ENCODE measurements around the gene TNPO1. TPM values are rescaled to one million over a fixed set of nuclear protein-coding genes. Genes with fewer than 3 reads are reported as not detected.

The TNPO1 gene
- total and polyA plus RNA-seq, 2 of the 13 experiments (the other 11 are each of a cell fraction or from before 2014, with no cell fraction given), result 26.7 to 123 TPM

DNA sequence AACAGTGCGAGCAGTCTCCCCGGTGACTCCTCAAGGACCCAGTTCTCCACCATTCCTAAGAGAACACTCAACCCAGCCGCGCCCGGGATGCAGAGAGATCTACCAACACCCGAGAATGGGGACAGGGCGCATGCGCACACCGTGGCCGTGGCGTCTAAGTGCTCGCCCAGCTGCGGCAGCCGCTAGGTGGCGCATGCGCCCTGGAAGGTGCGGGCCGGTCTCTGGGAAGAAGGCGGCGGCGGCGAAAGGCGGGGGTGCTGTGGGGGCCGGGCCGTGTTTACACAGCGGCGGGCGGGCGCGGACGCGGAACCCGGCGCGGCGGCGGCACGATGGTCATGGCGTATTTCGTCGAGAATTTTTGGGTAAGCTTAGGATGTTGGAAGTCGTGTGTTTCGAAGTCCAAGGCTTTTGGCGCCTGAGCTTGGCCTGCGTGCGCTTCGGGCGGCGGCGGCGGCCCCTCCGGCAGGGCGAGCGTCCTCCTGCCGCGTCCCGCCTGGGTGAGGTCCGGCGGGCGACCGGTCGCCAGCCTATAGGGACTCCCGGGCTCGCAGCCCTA is 139.4 kb downstream of the TNPO1 start, which contains the start of gene FCHO2 (continued):
- TF ChIP-seq, protein P1, sequence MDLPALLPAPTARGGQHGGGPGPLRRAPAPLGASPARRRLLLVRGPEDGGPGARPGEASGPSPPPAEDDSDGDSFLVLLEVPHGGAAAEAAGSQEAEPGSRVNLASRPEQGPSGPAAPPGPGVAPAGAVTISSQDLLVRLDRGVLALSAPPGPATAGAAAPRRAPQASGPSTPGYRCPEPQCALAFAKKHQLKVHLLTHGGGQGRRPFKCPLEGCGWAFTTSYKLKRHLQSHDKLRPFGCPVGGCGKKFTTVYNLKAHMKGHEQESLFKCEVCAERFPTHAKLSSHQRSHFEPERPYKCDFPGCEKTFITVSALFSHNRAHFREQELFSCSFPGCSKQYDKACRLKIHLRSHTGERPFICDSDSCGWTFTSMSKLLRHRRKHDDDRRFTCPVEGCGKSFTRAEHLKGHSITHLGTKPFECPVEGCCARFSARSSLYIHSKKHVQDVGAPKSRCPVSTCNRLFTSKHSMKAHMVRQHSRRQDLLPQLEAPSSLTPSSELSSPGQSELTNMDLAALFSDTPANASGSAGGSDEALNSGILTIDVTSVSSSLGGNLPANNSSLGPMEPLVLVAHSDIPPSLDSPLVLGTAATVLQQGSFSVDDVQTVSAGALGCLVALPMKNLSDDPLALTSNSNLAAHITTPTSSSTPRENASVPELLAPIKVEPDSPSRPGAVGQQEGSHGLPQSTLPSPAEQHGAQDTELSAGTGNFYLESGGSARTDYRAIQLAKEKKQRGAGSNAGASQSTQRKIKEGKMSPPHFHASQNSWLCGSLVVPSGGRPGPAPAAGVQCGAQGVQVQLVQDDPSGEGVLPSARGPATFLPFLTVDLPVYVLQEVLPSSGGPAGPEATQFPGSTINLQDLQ (CRISPR knock-in tag; IDR thresholded peaks at IDR 0.05), result no peak
- peak; percentile 42; the same call in 1 of the 2 replicates for TF ChIP-seq ZBTB7A (CRISPR knock-in tag; IDR thresholded peaks at IDR 0.05)
- TF ChIP-seq, protein P2, sequence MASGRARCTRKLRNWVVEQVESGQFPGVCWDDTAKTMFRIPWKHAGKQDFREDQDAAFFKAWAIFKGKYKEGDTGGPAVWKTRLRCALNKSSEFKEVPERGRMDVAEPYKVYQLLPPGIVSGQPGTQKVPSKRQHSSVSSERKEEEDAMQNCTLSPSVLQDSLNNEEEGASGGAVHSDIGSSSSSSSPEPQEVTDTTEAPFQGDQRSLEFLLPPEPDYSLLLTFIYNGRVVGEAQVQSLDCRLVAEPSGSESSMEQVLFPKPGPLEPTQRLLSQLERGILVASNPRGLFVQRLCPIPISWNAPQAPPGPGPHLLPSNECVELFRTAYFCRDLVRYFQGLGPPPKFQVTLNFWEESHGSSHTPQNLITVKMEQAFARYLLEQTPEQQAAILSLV (CRISPR knock-in tag; IDR thresholded peaks at IDR 0.05; ENCODE audit: borderline replicate concordance), result peak; percentile 86; the same call in 1 of the 2 replicates
- TF ChIP-seq, protein P3, sequence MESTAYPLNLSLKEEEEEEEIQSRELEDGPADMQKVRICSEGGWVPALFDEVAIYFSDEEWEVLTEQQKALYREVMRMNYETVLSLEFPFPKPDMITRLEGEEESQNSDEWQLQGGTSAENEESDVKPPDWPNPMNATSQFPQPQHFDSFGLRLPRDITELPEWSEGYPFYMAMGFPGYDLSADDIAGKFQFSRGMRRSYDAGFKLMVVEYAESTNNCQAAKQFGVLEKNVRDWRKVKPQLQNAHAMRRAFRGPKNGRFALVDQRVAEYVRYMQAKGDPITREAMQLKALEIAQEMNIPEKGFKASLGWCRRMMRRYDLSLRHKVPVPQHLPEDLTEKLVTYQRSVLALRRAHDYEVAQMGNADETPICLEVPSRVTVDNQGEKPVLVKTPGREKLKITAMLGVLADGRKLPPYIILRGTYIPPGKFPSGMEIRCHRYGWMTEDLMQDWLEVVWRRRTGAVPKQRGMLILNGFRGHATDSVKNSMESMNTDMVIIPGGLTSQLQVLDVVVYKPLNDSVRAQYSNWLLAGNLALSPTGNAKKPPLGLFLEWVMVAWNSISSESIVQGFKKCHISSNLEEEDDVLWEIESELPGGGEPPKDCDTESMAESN (CRISPR knock-in tag; conservative IDR thresholded peaks at IDR 0.05), result peak; percentile 91
- TF ChIP-seq NFKB2 (CRISPR knock-in tag; IDR thresholded peaks at IDR 0.05; ENCODE audit: borderline replicate concordance), result peak; percentile 32; the same call in 1 of the 2 replicates
- TF ChIP-seq RORA (CRISPR knock-in tag; IDR thresholded peaks at IDR 0.05), result no peak
- TF ChIP-seq NCOA2 (CRISPR knock-in tag; IDR thresholded peaks at IDR 0.05), result no peak
- peak; percentile 59; the same call in 1 of the 2 replicates for TF ChIP-seq ZNF749 (CRISPR knock-in tag; IDR thresholded peaks at IDR 0.05; ENCODE audit: borderline replicate concordance)
- TF ChIP-seq ARNT2 (CRISPR knock-in tag; IDR thresholded peaks at IDR 0.05; ENCODE audit: low read depth), result peak; percentile 59; the same call in 1 of the 2 replicates
- no peak for TF ChIP-seq EED (CRISPR knock-in tag; IDR thresholded peaks at IDR 0.05)
- peak; percentile 73 for TF ChIP-seq TAF1 (CRISPR knock-in tag; IDR thresholded peaks at IDR 0.05)
- TF ChIP-seq SYNCRIP (IDR thresholded peaks at IDR 0.05; ENCODE audit: insufficient read depth, low read depth, low read length), result no peak
- TF ChIP-seq XRCC5 (optimal IDR thresholded peaks at IDR 0.05; ENCODE audit: low read length), result peak; percentile 80
- TF ChIP-seq, protein P4, sequence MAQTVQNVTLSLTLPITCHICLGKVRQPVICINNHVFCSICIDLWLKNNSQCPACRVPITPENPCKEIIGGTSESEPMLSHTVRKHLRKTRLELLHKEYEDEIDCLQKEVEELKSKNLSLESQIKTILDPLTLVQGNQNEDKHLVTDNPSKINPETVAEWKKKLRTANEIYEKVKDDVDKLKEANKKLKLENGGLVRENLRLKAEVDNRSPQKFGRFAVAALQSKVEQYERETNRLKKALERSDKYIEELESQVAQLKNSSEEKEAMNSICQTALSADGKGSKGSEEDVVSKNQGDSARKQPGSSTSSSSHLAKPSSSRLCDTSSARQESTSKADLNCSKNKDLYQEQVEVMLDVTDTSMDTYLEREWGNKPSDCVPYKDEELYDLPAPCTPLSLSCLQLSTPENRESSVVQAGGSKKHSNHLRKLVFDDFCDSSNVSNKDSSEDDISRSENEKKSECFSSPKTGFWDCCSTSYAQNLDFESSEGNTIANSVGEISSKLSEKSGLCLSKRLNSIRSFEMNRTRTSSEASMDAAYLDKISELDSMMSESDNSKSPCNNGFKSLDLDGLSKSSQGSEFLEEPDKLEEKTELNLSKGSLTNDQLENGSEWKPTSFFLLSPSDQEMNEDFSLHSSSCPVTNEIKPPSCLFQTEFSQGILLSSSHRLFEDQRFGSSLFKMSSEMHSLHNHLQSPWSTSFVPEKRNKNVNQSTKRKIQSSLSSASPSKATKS (CRISPR knock-in tag; IDR thresholded peaks at IDR 0.05), result no peak
- no peak; the same call in 1 of the 2 replicates for TF ChIP-seq SAFB2 (CRISPR knock-in tag; IDR thresholded peaks at IDR 0.05; ENCODE audit: borderline replicate concordance, low read depth)
- TF ChIP-seq, protein P5, sequence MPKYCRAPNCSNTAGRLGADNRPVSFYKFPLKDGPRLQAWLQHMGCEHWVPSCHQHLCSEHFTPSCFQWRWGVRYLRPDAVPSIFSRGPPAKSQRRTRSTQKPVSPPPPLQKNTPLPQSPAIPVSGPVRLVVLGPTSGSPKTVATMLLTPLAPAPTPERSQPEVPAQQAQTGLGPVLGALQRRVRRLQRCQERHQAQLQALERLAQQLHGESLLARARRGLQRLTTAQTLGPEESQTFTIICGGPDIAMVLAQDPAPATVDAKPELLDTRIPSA (CRISPR knock-in tag; IDR thresholded peaks at IDR 0.05; ENCODE audit: borderline replicate concordance), result no peak
- TF ChIP-seq RFXAP (CRISPR knock-in tag; IDR thresholded peaks at IDR 0.05; ENCODE audit: borderline replicate concordance), result no peak; the same call in 1 of the 2 replicates
- TF ChIP-seq HNF4A (CRISPR knock-in tag; IDR thresholded peaks at IDR 0.05), result no peak
- TF ChIP-seq ZFYVE20 (CRISPR knock-in tag; IDR thresholded peaks at IDR 0.05; ENCODE audit: borderline replicate concordance, low read depth), result no peak
- TF ChIP-seq THAP11 (CRISPR knock-in tag; IDR thresholded peaks at IDR 0.05), result peak; percentile 65
- TF ChIP-seq, protein P6, sequence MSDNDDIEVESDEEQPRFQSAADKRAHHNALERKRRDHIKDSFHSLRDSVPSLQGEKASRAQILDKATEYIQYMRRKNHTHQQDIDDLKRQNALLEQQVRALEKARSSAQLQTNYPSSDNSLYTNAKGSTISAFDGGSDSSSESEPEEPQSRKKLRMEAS (IDR thresholded peaks at IDR 0.05), result peak; percentile 75
